Fibroblast of skin of back (primary cell): ENCODE data around the gene DNMT1.
"Not testable (repeated sequence)": the region's sequence is repeated elsewhere in the genome, so short reads cannot be mapped to it uniquely, and the experiment has no call there.

Experiments used
- DNase-seq: peaks from one replicate; pipeline ENCODE4 v3.0.0-alpha.2; 2013

The DNMT1 gene

DNA sequence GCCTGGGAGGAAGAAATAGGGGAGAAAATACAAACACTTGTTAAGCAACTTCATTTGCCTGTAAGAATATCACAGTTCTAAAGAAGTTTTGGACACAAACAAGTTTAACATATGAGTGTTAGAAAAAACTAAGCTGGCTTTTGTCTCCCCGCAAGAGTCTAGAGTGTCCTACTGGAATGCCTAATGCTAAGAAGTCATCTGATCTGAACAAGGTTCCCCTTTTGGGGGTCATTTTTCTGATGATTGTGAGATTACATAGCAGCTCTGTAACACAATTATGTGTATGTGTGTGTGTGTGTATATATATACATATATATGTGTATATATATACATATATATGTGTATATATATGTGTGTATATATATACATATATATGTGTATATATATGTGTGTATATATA, 12.7 kb downstream of the DNMT1 start:
- DNase-seq, result no peak

- no peak for DNase-seq
Measured at GRCh38 chr19:10180459-10180858, 14.3 kb downstream of the DNMT1 start.

DNA sequence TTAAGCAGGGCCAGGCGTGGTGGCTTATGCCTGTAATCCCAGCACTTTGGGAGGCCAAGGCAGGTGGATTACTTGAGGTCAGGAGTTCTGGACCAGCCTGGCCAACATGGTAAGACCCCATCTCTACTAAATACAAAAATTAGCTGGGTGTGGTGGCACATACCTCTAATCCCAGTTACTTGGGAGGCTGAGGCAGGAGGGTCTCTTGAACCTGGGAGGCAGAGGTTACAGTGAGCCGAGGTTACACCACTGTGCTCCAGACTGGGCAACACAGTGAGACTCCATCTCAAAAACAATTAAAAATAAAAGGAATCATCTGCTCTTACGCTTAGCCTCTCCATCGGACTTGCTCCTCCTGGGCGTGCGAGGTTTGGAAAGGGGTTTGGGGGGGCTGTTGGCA, 14.7 kb downstream of the DNMT1 start:
- not testable (repeated sequence) for DNase-seq

DNA sequence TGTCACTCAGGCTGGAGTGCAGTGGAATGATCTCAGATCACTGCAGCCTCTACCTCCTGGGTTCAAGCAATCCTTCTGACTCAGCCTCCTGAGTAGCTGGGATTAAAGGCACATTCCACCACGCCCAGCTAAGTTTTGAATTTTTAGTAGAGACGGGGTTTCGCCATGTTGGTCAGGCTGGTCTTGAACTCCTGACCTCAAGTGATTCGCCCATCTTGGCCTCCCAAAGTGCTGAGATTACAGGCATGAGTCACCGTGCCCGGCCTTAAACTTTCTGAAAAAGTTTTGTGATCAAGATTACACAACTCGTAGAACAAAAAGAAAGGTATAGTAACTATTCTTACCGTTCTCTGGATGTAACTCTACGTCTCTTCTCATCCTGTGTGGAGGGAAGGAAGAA, 21.2 kb downstream of the DNMT1 start:
- DNase-seq, result peak; percentile 41

- DNase-seq, result no peak
Measured at GRCh38 chr19:10168386-10168948, 26.3 kb downstream of the DNMT1 start.

DNA sequence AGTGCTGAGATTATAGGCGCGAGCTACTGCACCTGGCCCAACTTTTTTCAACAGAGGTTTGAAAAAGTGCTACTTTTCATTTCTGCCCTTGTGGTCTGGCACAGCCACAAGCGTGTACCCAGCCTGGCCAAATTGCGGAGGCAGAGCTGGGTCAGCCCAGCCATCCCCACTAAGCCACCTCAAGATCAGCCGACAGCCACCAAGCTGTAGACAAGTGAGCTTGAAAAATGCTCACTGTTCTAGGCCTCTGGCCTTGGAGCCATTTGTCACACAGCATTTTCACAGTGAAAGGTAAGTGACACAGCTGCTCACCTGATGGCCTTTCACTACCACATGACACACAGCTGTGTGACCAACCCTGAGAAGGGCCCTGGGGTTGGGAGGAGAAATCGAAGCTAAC, 27.3 kb downstream of the DNMT1 start:
- no peak for DNase-seq

- DNase-seq, result not testable (repeated sequence)
Measured at GRCh38 chr19:10166501-10166900, 28.3 kb downstream of the DNMT1 start.

- no peak for DNase-seq
Measured at GRCh38 chr19:10166046-10166445, 28.7 kb downstream of the DNMT1 start.

DNA sequence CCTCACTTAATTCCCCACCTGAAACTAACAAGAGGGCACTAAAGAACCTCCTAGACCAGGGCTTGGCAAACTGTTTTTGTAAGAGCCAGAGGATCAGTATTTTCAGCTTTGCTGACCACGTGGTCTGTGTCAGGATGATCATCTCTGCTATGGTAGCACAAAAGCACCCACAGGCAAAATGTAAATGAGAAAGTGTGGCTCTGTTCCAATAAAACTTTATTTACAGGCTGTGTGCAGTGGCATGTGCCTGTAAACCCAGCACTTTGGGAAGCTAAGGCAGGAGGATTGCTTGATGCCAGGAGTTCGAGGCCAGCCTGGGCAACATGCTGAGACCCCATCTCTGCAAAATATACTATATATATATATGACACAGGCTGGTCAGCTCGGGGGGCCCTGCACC, 31.2 kb downstream of the DNMT1 start:
- no peak for DNase-seq

GRCh38 chr19:10159610-10160009, 35.1 kb downstream of the DNMT1 start:
- DNase-seq, result no peak

GRCh38 chr19:10158485-10158884, 36.3 kb downstream of the DNMT1 start:
- DNase-seq, result no peak

DNA sequence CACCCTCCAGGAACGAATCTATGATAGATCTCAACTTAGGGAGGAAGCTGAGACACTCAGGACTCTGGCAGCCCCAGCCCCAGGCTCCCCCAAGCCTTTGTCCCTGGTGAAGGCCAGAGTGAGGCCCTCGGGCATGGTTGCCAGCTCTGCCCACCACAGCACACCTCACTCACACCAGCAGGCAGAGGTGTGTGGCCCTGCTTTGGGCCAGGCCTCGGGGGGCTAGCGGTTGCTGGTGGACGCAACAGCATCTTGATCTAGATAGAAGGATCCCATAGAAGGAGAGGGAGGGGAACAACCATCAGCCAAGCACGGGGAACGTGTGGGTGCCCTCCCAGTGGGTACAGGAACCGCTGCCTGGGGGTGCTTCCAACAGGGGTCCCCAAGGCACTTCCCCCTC, 36.7 kb downstream of the DNMT1 start:
- no peak for DNase-seq

GRCh38 chr19:10155839-10156238, 38.9 kb downstream of the DNMT1 start:
- DNase-seq, result no peak

DNA sequence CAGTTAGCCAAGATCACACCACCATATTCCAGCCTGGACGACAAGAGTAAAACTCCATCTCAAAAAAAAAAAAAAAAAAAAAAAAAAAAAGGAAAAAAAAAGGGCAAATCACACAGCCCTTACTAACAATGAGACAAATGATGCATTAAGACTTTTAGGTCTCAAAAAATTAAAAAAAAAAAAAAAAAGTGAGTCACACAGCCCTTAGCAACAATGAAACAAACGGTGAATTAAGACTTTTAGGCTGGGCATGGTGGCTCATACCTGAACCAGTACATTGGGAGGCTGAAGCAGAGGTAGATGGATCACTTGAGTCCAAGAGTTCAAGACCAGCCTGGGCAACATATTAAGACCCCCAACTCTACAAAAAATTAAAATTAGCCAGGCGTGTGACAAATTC, 42.7 kb downstream of the DNMT1 start:
- no peak for DNase-seq

GRCh38 chr19:10151521-10151920, 43.2 kb downstream of the DNMT1 start:
- no peak for DNase-seq

GRCh38 chr19:10149427-10149826, 45.3 kb downstream of the DNMT1 start:
- DNase-seq, result no peak

GRCh38 chr19:10146142-10146541, 48.6 kb downstream of the DNMT1 start:
- no peak for DNase-seq

GRCh38 chr19:10145031-10145430, 49.7 kb downstream of the DNMT1 start:
- no peak for DNase-seq

DNA sequence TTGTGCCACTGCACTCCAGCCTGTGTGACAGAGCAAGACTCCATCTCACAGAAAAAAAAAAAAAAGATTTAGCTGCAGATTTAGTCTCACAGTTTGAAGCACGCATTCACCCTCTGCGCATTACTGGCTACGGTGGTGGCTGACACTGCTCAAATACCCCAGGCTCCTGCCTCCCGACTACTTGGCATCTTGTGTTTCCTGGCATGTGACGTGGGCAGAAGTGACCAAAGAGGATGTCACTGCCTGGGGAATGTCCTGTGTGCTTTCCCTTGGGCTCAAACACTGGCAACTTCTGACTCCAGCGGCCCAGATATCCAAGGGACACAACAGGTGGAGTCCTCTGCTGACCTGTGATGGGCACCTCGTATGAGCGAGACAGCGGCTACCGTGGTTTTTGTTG, 50.4 kb downstream of the DNMT1 start:
- DNase-seq, result no peak

DNA sequence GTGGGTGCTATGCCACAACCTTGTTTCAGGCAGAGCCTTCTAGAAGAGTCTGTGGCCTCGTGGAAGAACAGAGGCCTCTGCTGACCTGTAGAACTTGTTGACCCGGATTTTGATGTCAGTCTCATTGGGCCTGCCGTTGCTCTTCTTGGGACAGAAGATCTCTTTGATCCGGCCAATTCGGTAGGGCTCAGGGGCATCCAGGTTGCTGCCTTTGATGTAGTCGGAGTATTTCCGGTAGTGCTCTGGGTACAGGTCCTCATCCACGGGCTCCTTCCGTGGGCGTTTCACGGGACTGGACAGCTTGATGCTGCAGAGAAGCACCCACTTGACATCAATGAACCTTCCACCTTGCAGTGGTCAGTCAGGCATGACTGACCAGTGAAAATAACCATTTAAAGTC, 51.1 kb downstream of the DNMT1 start:
- DNase-seq, result no peak

GRCh38 chr19:10142701-10143375, 51.9 kb downstream of the DNMT1 start:
- DNase-seq, result no peak

DNA sequence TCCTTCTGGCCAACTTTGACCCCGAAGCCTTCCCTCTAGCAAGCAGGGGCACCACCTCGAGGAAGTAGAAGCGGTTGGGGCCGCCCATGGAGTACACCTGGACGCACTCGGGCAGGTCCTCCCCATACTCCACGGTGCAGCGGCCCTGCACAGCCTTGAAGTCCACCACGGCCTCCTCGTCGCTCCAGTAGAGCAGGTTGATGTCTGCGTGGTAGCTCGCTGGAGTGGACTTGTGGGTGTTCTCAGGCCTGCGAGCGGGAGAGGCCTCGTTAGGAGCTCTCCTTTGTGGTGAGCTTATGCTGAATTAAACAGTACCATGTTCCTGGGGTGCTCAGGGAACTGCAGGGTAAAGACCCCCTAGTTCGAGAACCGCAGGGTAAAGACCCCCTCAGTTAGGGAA, 52.8 kb downstream of the DNMT1 start:
- no peak for DNase-seq

DNA sequence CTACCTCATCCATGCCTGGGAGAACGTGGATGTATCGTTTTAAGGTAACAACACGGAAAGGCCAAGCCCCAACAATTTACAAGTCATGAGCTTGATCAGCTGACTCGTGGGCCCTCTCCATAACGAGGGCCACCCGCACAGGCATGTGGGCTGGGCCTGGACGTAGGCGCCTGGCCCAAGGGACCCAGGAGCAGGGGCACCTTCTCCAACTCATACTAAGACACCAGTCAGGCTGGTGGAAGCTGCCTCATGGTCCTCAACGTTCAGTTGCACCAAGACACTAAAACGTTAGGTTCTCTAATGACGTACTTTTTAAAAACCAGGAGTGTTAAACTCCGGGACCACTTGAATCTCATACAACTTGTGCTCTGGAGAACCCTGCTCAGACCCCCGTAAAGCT, 53.3 kb downstream of the DNMT1 start:
- DNase-seq, result no peak

- no peak for DNase-seq
Measured at GRCh38 chr19:10139952-10140351, 54.8 kb downstream of the DNMT1 start.
